ENCODE measurements around the gene SMYD3. TPM values are rescaled to one million over a fixed set of nuclear protein-coding genes. Genes with fewer than 3 reads are reported as not detected.

SMYD3 gene
- total and polyA plus RNA-seq, 9 of the 15 experiments (the other 6 are each of a cell fraction or from before 2014, with no cell fraction given), result 128 to 440 (median 197) TPM

- Histone ChIP-seq H3K79me2 (ENCODE audit: control insufficient read depth, insufficient read depth, low read length) (no peaks in the 10 kb centered on the region), H3K9me1 (ENCODE audit: control insufficient read depth, insufficient read depth, low read length) (no peaks in the 10 kb centered on the region), H3K27ac (ENCODE audit: extremely low read depth, low read depth, low read length) (no peak overlapping the region), H2AFZ (ENCODE audit: low read depth, low read length) (no peak overlapping the region), H3K9me3 (replicated peaks; ENCODE audit: control insufficient read depth, insufficient read depth, low read depth, low read length) (peaks cover 12% of the 10 kb centered on the region), H3K27me3 (ENCODE audit: control insufficient read depth in 2 of 2, insufficient read depth in 2 of 2, low read length in 2 of 2) (peaks cover 3 to 8% of the 10 kb centered on the region in 2 experiments; a peak in 3 of 5 replicates), H3K4me1 (replicated peaks in 1 of 2; ENCODE audit: control insufficient read depth in 2 of 2, insufficient read depth in 2 of 2, low read length in 2 of 2) (peaks cover 0 to 9% of the 10 kb centered on the region in 2 experiments; a peak in 2 of 5 replicates), H3K4me3 (no peak overlapping the region), H3K9ac (ENCODE audit: insufficient read depth in 1 of 2, low read depth in 2 of 2, low read length in 2 of 2) (no peak overlapping the region), H4K20me1 (replicated peaks; ENCODE audit: control insufficient read depth, insufficient read depth, low read length) (no peaks in the 10 kb centered on the region), H3K36me3 (ENCODE audit: control insufficient read depth, insufficient read depth, low read length) (no peaks in the 10 kb centered on the region), H3K4me2 (ENCODE audit: insufficient read depth, low read length) (no peak overlapping the region)
- intact Hi-C loops (cut with micrococcal nuclease) (no loop called here), in situ Hi-C loops (cut with MboI) (no loop called here)
- no peak for ATAC-seq
- no peak for FAIRE-seq
- DNase-seq (ENCODE audit: extremely low read depth in 1 of 4, low spot score in 3 of 4), result no peak
- BruUV-seq (replicated peaks), result no TSS peak
- WGBS (ENCODE audit: insufficient coverage, low coverage, missing lambda C conversion rate), result 5% methylated on average over 2 of the region's 2 CpGs
- POLR2A ChIA-PET, result no interaction called here
- CTCF ChIA-PET (ENCODE audit: low intra/inter-chr PET ratio), result no interaction called here
- TF ChIP-seq POLR2G (IDR thresholded peaks at IDR 0.05; ENCODE audit: low read depth, low read length) (no peak), NR0B1 (IDR thresholded peaks at IDR 0.05; ENCODE audit: partially characterized antibody) (no peak), CBX3 (IDR thresholded peaks at IDR 0.05; ENCODE audit: borderline replicate concordance in 1 of 2, low read length in 2 of 2) (peak; percentile 43 to 96), ZNF436 (CRISPR knock-in tag; IDR thresholded peaks at IDR 0.05) (no peak), SOX6 (IDR thresholded peaks at IDR 0.05) (no peak), PKNOX1 (IDR thresholded peaks at IDR 0.05) (no peak), DLX4 (CRISPR knock-in tag; IDR thresholded peaks at IDR 0.05) (no peak), DEAF1 (CRISPR knock-in tag; IDR thresholded peaks at IDR 0.05) (no peak), REST (IDR thresholded peaks at IDR 0.05; ENCODE audit: borderline replicate concordance) (no peak), REST (CRISPR knock-in tag; IDR thresholded peaks at IDR 0.05; ENCODE audit: low read depth) (no peak)
These were observed 23.4 kb upstream of the SMYD3 start for GRCh38 chr1:246530482-246530881.

Measured in K562 (cell line).